Stimulated activated CD4-positive, alpha-beta T cell treated with anti-CD3 and anti-CD28 coated beads, Interleukin-4, amount 100 ng/mL, for 24 hours (primary cell): ENCODE measurements around the gene PCDH1.
A peak's percentile ranks its signal among the peaks of the same experiment; 100 is the strongest.
"Not testable (repeated sequence)": the region's sequence is repeated elsewhere in the genome, so short reads cannot be mapped to it uniquely, and the experiment has no call there.

Experiments used
- DNase-seq: peaks from one replicate; pipeline ENCODE4 v3.0.0-alpha.2; 2020

Gene PCDH1

DNA sequence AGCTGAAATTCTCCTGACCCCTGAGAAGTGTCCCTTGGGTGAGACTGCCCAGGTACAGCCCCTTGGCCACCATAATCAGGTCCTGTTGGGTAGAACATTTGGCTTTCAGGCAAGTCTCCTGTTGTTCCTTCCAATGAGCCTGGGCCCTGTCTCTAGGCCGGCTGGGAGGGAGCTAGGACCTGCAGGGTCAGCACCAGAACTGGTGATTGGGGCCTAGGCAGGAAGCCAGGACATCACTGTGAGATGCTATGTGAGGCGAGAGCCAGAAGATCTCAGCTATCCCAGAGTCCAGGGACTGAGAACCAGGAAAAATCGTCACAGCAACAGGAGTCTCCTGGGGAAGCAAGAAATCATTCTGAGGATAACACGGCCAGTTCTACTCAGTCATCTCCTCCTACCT lies 51.5 kb downstream of the PCDH1 start:
- DNase-seq, result no peak

DNA sequence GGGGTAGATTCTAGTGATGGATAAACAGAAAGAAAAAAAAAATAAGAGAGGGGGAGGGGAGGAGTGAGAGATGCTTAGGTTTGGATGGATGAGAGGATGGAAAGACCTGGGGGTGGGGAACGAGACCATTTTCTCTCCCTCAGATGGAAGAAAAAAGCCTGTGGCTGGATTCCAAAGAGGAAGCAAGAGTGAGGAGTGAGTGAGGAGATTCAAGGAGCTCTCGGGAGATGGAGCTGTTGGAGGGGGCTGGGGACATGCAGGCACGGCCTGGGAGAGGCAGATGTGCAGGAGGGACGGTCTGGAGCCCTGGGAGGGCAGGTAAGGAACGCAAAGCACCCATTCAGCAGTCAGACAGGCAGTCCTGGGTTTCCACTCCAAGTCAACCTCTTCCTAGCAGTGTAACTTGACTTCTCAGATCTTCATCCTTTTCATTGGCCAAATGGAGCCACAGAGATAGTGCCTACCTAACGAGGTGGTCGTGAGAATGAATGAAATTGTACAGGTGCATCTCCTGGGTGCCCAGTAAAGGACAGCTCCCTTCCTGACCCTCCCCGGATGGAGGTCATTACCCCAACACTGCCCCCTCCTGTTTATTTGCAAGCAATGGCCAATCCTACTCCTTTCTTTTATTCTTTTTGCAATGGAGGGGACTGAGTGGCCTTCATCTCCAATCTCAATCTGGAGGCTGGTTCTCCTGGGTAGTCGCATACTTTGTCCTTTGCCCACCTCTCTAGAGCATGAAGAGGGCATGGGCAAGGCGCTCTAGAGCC lies 52.2 kb downstream of the PCDH1 start:
- DNase-seq, result no peak

DNA sequence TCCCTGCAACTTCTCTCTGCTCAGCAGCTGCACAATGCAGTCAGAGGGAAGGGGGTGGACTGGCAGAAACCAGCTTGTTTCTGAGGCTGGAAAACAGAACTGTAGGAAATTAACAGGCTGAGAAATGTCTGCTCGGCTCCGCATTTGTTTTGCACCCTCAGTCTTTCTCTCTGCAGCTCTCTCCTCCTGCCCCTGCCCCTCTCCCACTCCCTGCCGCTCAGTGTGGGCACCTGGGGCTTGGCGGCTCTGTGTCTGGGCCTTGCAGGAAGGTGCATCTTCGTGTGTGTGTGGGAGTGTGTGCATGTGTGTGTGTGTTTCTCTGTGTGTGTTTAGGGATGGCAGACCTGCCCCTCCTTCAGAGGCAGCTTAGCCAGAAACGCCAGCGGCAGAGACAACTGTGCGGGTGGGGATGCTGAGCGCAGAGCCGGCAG lies 53.0 kb downstream of the PCDH1 start:
- no peak for DNase-seq

DNA sequence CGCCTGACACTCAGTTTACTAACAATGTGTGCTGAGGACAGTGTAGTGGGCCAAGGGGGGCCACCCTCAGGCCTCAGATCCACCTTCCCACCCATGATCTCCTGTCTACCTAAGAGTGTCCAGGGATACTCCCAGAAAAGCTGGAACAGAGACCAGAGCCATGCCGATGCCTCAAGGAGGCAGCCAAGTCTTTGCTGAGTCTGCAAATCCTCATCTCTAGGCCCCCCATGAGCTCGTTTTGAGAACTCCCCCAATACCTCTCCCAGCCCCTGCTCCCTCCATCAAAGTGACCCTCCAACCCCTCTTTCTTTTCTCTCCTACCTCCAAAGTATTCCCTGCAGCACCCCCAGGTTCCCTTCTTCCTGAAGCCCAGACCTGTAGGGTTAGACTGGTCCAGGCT lies 53.5 kb downstream of the PCDH1 start:
- DNase-seq, result no peak

DNA sequence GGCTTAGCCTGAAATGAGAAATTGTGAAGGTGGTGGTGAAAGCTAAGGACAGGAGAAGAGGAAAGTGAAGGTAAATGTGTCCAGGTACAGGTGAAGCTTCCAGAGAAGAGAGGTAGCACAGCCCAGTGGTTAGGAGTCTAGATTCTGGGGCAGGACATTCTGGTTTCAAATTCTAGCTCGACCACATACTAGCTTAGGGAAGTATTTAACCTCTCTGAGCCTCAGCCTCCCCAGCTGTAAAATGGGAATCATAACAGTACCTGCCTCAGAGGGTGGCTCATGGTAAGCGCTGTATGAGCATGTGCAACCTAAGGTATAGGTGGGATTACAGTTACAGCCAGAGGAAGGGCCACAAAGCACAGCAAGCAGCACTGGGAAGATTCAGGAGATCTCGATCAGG lies 55.2 kb downstream of the PCDH1 start:
- no peak for DNase-seq

DNA sequence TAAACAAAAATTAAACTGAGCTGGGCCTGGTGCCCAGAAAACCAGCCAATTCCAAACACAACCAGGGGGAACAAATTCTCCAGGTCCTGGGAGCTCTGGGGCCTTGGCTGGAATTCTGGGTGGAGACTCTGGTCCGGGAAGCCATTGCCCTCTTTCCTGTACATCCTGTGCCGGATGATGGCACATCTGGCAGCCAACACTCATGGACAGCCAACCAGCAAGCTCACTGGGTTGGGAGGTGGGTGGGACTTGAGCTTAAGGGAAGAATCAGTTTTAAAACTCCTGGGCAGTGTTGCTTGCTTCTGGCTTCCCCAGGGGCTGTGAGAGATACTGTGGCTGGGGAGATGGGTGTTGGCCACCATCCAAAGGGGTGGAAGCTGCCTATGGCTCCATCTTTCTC lies 56.1 kb downstream of the PCDH1 start:
- DNase-seq, result no peak

DNA sequence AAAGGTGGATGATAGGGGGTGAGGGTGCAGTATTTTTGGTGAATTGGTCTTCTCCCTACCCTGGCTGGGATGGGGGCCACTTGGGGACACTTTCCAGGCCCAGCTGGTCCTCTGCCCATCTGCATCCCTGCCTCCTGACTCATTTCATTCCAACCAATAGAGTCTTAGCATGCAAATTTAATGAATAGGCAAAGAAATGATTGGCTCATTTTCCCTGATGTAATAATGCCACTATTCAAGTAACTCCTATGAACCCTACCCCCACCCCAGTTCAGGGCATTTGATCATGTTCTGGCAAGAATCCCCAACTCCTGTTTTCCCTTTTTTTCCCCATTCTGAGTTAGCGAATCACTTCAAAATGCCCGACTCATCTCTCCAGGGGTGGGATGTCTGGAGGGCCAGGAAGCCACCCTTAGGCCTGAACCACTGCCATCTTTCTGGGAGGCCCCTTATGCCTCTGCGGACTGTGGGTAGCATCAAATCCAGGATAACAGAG lies 56.7 kb downstream of the PCDH1 start:
- no peak for DNase-seq

DNA sequence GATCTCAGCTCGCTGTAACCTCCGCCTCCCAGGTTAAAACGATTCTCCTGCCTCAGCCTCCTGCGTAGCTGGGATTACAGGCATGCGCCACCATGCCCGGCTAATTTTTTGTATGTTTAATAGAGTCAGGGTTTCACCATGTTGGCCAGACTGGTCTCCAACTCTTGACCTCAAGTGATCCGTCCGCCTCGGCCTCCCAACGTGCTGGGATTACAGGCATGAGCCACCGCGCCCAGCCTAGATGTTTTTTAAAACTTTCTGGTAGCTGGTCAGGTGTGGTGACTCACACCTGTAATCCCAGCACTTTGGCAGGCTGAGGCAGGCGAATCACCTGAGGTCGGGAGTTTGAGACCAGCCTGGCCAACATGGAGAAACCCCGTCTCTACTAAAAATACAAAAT lies 57.5 kb downstream of the PCDH1 start:
- DNase-seq, result not testable (repeated sequence)

DNA sequence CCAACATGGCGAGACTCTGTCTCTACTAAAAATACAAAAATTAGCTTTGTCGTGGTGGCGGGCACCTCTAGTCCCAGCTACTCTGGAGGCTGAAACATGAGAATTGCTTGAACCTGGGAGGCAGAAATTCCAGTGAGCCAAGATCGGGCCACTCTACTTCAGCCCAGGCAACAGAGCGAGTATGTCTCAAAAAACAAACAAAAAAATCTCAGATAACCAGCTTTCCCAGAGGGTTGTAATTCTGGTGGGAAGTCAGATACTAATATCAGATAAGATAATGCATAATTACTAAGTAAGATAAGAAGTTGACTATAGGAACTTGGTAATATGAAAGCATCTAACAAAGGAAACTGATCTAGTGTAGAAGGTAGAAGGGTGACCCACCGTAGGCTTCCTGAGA lies 60.6 kb downstream of the PCDH1 start:
- DNase-seq, result no peak

DNA sequence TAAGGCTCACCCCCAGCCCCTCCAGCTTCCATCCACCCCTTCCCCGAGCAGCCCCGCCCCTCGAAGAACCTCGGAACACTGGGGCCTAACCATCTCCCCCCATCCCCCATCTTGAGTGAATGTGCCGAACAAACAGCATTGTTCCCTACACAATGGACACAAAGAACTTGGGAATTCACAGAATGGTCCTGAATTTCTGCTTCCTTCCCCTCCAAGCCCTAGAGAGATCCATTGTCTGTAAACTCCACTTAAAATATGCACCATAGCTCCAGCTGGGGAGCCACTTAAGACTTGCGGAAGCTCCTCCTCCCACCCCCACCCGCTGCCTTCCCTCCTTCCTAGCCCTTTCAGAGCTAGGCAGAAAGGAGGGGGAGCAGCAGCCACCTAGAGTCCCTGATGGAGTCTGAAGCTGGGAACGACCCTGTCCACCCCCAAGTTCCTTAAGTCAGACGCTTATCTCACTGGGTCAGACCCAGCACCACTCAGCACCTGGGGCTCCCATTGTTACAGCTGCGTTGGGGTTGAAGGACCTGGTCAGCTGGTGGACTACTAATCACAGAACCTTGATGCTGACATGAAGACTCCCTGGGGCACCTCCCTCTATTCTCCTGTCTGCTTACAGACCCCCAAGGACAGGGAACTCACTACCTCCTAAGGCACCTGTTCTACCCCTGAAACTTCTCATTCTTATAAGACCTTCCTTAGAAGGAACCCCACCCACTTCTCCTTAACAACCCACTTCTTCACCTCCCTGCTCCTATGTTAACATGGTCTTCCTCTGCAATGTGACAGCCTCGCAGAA lies 61.4 kb downstream of the PCDH1 start:
- DNase-seq, result no peak

DNA sequence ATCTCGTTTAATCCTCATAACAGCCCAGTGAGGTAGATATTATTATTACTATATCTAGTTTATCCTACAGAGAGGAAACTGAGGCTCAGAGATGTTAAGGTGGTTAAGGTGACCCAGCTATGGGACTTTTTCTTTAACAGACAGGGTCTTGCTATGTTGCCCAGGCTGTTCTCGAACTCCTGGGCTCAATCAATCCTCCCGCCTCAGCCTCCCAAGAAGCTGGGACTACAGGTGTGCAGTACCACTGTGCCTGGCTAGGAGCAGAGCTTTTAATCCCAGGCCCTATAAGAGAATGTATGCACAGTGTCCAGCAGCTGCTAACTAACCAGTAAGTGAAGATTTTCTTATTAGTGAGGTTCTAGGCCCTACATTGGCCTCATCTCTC lies 62.4 kb downstream of the PCDH1 start:
- DNase-seq, result no peak

DNA sequence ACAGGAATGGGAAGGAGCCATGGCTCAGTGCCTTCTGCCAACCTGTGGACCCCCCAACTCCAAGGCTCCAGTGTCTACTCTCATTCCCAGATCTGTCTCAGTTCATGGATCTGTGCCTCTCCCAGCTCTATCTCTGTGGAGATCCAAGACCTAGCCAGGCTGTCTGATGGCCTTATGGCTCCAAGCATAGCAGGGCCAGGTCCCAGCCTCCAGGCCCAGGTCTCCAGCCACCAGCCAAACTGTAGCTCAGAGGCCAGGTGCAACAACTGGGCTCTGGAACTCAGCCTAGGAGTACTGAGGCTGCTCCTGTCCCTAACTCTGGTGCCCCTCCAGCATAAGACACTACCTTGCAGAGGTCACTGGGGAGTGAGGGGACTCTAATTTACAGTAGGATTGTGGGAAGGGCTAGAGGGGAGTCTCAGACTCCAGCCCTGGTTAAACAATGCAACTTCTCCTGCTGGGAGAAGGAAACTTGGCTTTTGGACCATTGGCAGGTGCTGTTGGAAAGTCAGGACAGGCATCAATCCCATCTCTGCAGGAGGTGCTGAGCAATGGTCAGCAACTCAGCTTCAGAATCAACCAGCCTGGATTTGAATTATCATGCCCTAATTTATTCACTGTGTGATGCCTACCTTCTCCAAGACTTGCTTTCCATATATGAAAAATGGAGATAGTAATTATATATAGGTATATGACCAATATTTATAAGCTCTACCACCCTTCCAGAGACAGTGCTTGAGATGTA lies 63.0 kb downstream of the PCDH1 start:
- no peak for DNase-seq

DNA sequence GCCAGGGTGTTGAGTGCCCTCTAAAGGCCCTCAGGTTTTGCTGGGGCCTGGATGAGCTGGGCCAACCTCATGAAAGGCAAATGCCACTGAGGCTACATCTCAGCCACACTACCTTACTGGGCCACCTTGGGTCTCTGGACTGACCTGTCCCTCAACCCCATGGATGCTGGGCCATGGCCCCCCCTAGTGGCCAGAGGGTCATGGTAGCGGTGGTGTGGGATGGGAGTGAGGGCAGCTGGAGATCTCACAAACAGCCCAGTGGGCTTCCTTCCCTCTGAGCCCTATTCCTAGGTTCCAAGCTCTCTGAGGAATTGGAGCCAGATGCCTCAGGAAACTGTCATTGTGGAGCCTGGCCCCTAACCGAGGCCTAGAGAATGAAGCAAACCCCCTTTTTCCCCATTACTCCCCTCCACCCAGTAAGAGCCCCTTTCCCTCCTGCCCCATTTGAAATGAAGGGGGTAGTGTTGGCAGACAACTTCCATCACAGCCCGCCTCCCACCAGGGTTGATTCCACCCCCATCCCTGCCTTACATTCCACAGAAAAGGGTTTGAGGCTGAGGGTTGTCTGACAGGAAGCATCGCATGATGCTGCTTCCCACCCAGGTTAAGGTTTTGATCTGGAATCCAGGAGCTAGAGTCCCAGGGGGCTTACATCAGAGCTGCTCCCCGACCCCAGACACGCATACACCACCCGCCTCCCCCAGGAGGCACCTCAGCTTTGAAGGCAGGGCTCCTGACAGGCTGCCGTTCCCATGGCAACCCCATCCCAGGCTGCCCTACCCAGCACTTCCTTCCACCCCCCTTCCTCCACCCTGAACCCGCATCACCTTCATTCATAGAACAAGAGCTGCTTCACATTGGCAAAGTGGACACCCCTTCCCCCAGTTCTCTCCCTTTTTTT lies 63.9 kb downstream of the PCDH1 start:
- peak; percentile 36 for DNase-seq

DNA sequence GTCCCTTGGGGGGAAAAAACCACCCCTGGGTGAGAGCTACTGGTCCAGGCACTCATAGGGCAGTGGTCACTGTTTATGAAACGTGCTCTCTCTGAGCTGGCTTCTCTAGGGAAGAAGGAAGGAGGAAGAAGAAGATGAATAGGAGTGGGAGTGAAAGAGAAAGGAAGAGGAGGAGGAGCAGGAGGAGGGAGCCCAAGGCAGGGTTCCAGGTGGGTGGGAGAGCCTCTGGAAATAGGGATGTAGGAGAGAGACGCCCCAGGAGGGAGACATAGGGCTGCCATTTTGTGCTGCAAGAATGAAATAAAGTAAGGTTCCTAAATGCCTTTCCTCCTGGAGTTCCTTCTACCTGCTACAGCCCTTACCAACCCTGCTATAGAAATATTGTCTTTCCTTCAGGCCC lies 65.7 kb downstream of the PCDH1 start:
- DNase-seq, result no peak

DNA sequence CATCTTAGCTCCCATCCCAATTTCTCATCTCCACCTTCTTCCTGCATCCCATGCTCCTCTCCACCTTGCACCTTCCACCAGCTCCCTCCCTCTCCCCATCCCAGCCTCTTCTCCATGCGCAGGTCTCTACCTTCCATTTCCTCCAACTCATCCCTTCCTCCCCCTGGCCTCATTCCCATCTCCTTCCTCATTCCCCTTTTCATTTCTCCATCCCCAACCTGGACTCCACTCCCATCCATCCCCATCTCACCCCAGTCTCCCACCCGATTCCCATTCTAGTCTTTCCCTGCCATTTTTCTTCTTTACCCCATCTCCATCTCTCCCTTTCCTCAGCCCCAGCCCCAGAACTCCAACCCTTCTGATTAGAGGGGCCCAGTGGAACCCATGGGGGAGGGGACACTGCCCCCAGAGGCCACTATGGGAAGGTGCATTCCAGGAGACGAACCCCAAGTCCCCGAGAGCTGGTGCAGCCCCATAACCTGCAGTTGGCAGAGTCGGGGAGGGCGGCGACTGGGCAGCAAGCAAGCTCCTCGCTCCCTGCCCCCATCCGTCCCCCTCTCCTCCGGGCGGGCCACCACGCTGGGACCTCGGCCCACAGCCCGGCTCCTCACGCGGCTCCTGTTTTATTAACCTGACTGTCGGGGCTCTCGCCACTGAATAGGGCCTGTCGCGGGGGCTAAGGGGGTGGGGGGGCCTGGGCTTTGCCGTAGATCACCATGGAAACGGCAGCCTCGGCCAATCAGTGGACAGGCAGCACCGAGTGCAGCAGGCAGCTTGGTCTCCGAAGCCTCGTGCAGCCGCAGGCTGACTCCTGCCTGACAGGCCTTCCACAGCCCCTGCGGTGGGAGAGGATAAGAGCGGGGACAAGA lies 66.7 kb downstream of the PCDH1 start:
- peak; percentile 15 for DNase-seq

DNA sequence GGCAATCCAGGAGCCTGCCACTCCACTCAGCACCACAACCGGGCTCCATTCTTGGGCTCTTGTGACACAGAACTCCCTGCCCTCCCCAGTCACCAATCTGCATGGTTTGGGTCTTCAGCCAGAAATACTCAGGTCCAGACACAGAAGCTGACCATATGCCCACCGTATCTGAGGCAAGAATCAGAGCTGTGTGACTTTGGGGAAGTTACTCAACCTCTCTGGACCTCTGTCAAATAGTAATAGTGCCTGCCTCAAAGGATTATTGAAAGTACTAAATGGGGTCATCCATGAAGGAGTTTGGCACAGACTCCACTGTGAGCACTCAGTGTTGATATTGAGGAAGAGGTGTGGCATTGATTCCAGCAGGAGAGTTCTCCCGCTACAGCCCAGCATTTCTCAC lies 67.5 kb downstream of the PCDH1 start:
- DNase-seq, result no peak

DNA sequence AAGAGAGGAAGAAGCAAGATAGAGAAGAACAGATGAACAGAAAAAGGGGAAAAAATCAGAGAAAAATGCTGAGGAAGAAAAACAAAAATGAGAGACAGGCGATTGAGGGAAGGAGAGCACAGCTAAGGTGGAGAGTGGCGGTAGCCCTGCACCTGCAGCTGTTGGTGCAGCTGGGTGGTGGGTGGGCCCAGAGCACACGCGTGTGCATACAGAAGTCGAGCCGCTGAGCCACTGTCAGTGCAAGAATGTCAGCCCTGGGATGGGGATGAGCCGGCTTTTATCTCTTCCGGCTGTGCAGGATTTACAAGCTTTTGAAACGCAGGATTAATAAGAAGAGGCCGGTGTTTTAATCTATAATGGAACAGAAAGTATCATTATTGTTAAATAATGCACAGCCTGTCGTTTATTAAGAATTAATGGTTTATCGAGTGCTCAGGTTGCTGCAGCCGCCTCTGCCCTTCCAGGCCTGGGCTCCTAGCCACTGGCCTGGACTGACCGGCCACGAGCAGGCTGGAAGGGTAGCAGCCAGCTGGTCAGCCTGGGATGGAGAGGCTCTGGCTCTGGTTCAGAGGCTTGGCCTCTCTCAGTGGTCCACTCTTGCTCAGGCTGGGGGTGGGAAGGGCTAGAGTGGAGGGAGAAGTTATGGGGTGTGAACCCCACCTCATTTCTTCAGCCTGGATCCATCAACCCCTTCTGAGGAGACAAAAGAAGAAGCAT lies 68.7 kb downstream of the PCDH1 start:
- DNase-seq, result no peak

DNA sequence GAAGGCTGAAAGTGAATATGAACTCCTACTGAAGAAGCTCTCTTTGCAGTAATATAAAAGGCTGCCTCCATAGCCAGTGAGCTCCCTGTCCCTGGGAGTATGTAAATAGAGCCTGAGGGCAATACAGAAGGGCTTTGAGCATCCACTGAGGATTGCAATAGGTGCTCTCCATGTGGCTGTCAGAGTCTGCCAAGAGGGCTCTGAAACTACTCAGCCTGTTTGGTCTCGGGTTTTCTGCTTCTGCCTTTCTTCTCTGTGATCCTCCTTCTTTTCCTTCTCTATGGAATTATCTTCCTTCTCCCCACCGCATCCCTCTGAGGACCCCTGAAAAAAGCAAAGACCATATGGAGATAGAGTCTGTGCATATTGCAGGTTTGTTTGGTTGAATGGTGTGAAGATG lies 69.4 kb downstream of the PCDH1 start:
- no peak for DNase-seq

DNA sequence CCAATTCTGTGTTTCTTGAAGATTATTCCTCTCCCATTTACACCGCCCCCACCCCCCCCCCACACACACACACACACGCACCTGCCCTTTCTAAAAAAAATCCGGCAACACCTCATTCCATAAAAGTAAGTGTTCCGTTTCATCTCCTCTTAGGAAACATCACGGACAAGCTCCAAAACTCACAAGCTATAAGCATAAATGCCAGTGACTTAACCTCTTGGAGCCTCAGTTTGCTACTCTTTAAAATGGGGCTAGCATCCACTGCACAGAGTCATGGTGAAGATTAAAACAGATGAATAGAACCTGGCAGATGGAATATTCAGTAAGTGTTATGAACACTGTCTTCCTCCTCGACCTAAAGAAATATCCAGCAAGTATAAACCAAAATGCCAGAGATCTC lies 70.5 kb downstream of the PCDH1 start:
- DNase-seq, result no peak

DNA sequence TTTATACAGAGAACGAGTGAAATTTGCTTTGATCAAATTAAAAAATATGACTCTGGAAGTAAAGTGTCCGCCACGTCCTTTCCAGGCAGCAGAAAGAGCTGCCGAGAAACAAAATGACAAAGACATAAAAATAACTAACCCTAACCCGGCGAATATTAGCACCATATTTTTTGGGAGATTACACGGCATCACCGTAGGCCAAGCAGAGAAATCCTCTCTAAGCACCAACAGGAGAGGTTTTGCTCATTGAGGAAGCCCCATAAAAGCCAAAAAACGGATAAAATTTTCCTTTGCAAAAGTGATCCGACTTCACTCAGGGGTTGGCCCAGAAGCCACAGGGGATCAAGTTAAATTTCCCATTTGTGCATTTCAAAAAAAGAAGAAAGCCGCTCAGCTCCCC lies 70.9 kb downstream of the PCDH1 start:
- DNase-seq, result no peak

DNA sequence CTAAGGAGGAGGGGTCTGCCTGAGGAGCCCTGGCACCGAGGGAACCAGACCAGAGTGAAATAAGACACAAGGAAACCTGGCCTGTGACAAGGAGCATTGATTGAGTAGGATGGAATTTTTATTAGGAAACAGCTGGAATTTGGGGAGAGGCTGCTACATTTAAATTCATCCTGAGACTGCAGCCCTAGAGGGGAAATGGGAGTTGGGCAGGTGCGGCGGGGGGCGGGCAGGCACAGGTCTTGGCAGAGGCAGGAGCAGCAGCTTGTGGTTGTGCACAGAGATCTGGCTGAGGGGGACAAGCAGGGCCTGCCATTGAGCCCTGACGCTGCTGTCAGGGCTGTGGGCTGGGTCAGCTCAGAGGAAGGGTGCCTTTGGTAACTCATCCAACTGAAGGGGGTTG lies 71.6 kb downstream of the PCDH1 start:
- no peak for DNase-seq
